WTC11 (cell line): ENCODE measurements around the gene PCSK9. TPM values are rescaled to one million over a fixed set of nuclear protein-coding genes. Genes with fewer than 3 reads are reported as not detected.

ENCODE experiments used
- ATAC-seq: fragments of 200-7000 bp; cut with Tn5 transposase; 2 replicates; pipeline ENCODE4 v1.10.0; 2021; ENCODE audit warnings: mild to moderate bottlenecking, moderate library complexity
- CTCF ChIA-PET: fragments of 300-600 bp; sonication (Branson Sonifier 250); formaldehyde crosslinking; loops from one replicate; lab custom pipeline; 2021; ENCODE audit warnings: antibody characterized with exemption; lab: Charles Lee
- POLR2A ChIA-PET: fragments of 350-600 bp; sonication (Branson Sonifier 250); formaldehyde crosslinking; loops from one replicate; lab custom pipeline; 2021; ENCODE audit warnings: antibody characterized with exemption; lab: Charles Lee
- DNase-seq: peaks from one replicate; pipeline ENCODE4 v3.0.0; 2021; ENCODE audit warnings: low spot score
- H3K27ac Mint-ChIP-seq: 2 replicates; pipeline ENCODE4 v1.8.0; 2021; ENCODE audit warnings: mixed read lengths
- H3K27me3 Mint-ChIP-seq: 2 replicates; pipeline ENCODE4 v1.8.0; 2021; ENCODE audit warnings: low read depth, mild to moderate bottlenecking, moderate library complexity, mixed read lengths
- H3K36me3 Mint-ChIP-seq: 2 replicates; pipeline ENCODE4 v1.8.0; 2021; ENCODE audit warnings: mixed read lengths
- H3K4me1 Mint-ChIP-seq: 2 replicates; pipeline ENCODE4 v1.8.0; 2022; ENCODE audit warnings: mixed read lengths
- H3K4me3 Mint-ChIP-seq: 2 replicates; pipeline ENCODE4 v1.8.0; 2021; ENCODE audit warnings: mild to moderate bottlenecking, moderate library complexity, mixed read lengths
- H3K9me3 Mint-ChIP-seq: 2 replicates; pipeline ENCODE4 v1.8.0; 2021; ENCODE audit warnings: mixed read lengths
- CBFB ChIP-seq: sonication (generic); formaldehyde crosslinking; IDR thresholded peaks from 2 replicates; pipeline ENCODE4 v1.8.1; 2022; ENCODE audit warnings: mild to moderate bottlenecking, low read depth, missing genetic modification reagents
- CREB1 ChIP-seq: sonication (generic); formaldehyde crosslinking; IDR thresholded peaks from 2 replicates; pipeline ENCODE4 v1.8.0; 2023; ENCODE audit warnings: mild to moderate bottlenecking, missing genetic modification reagents
- E2F1 ChIP-seq: sonication (generic); formaldehyde crosslinking; IDR thresholded peaks from 2 replicates; pipeline ENCODE4 v1.8.0; 2022; ENCODE audit warnings: mild to moderate bottlenecking, missing genetic modification reagents
- ESRRA ChIP-seq: sonication (generic); formaldehyde crosslinking; IDR thresholded peaks from 2 replicates; pipeline ENCODE4 v1.8.1; 2022; ENCODE audit warnings: mild to moderate bottlenecking, missing genetic modification reagents, borderline replicate concordance
- FOXK1 ChIP-seq: sonication (generic); formaldehyde crosslinking; IDR thresholded peaks from 2 replicates; pipeline ENCODE4 v1.8.0; 2022; ENCODE audit warnings: mild to moderate bottlenecking, moderate library complexity, missing genetic modification reagents
- FOXP1 ChIP-seq: sonication (generic); formaldehyde crosslinking; IDR thresholded peaks from 2 replicates; pipeline ENCODE4 v1.8.0; 2022; ENCODE audit warnings: missing genetic modification reagents, mild to moderate bottlenecking, moderate library complexity, borderline replicate concordance
- GABPB1 ChIP-seq: sonication (generic); formaldehyde crosslinking; IDR thresholded peaks from 2 replicates; pipeline ENCODE4 v1.8.1; 2023; ENCODE audit warnings: mild to moderate bottlenecking, missing genetic modification reagents
- HMGXB4 ChIP-seq: sonication (generic); formaldehyde crosslinking; IDR thresholded peaks from 2 replicates; pipeline ENCODE4 v1.8.1; 2023; ENCODE audit warnings: mild to moderate bottlenecking, moderate library complexity, missing genetic modification reagents
- IRF1 ChIP-seq: sonication (generic); formaldehyde crosslinking; IDR thresholded peaks from 2 replicates; pipeline ENCODE4 v1.8.0; 2023; ENCODE audit warnings: missing genetic modification reagents
- JAZF1 ChIP-seq: fragments of 250-450 bp; sonication (Bioruptor Pico); IDR thresholded peaks from 2 replicates; pipeline ENCODE4 v1.9.0; 2021; ENCODE audit warnings: moderate library complexity, mild to moderate bottlenecking, inconsistent platforms
- JUN ChIP-seq: sonication (generic); formaldehyde crosslinking; IDR thresholded peaks from 2 replicates; pipeline ENCODE4 v1.8.0; 2023; ENCODE audit warnings: mild to moderate bottlenecking, missing genetic modification reagents
- PRRX2 ChIP-seq: fragments of 250-450 bp; sonication (Bioruptor Pico); IDR thresholded peaks from 2 replicates; pipeline ENCODE4 v1.8.0; 2021; ENCODE audit warnings: mild to moderate bottlenecking
- SMAD4 ChIP-seq: sonication (generic); formaldehyde crosslinking; IDR thresholded peaks from 2 replicates; pipeline ENCODE4 v1.8.0; 2022; ENCODE audit warnings: mild to moderate bottlenecking, missing genetic modification reagents
- SOX15 ChIP-seq: fragments of 250-450 bp; sonication (Bioruptor Pico); IDR thresholded peaks from 2 replicates; pipeline ENCODE4 v1.9.0; 2021; ENCODE audit warnings: mild to moderate bottlenecking
- USF2 ChIP-seq: sonication (generic); formaldehyde crosslinking; IDR thresholded peaks from 2 replicates; pipeline ENCODE4 v1.8.1; 2023; ENCODE audit warnings: mild to moderate bottlenecking, missing genetic modification reagents, moderate library complexity
- ZNF121 ChIP-seq: sonication (generic); formaldehyde crosslinking; IDR thresholded peaks from 2 replicates; pipeline ENCODE4 v1.8.0; 2023; ENCODE audit warnings: missing genetic modification reagents
- ZNF138 ChIP-seq: sonication (generic); formaldehyde crosslinking; conservative IDR thresholded peaks from 2 replicates; pipeline ENCODE4 v1.8.1; 2022; ENCODE audit warnings: mild to moderate bottlenecking, moderate library complexity, missing genetic modification reagents
- ZNF219 ChIP-seq: sonication (generic); formaldehyde crosslinking; IDR thresholded peaks from 2 replicates; pipeline ENCODE4 v1.8.0; 2023; ENCODE audit warnings: missing genetic modification reagents, mild to moderate bottlenecking, borderline replicate concordance
- ZNF423 ChIP-seq: fragments of 250-450 bp; sonication (Bioruptor Pico); IDR thresholded peaks from 2 replicates; pipeline ENCODE4 v2.1.2; 2022; ENCODE audit warnings: mild to moderate bottlenecking, moderate library complexity
- ZNF532 ChIP-seq: fragments of 250-450 bp; sonication (Bioruptor Pico); IDR thresholded peaks from 2 replicates; pipeline ENCODE4 v1.9.0; 2021; ENCODE audit warnings: mild to moderate bottlenecking, borderline replicate concordance
- total RNA-seq: library from RNA; stranded (reverse); gene quantifications from 3 replicates; pipeline ENCODE4 v1.2.3, GENCODE V29; 2021

The PCSK9 gene
- total RNA-seq, 1 experiment from 2014 or later = 73.2 TPM

GRCh38 chr1:54994355-54994990 lies 44.9 kb upstream of the PCSK9 start:
- no peak for DNase-seq

GRCh38 chr1:54995013-54995760 lies 44.2 kb upstream of the PCSK9 start:
- Mint-ChIP-seq H3K27me3 (peaks cover 56% of the 10 kb centered on the region), H3K9me3 (peaks cover 3% of the 10 kb centered on the region; the same call in 1 of the 2 replicates), H3K4me3 (peak overlapping the region; percentile 28), H3K27ac (no peak overlapping the region), H3K4me1 (peaks cover 42% of the 10 kb centered on the region), H3K36me3 (no peaks in the 10 kb centered on the region)
- TF ChIP-seq ZNF121 (peak; percentile 71), HMGXB4 (CRISPR knock-in tag) (no peak), SMAD4 (CRISPR knock-in tag) (no peak), JUN (no peak), ZNF423 (CRISPR knock-in tag) (peak; percentile 69)
- POLR2A ChIA-PET = no interaction called here
- ATAC-seq = 0 out of 2 replicates have a peak, but pooled peaks have one; percentile 4
- CTCF ChIA-PET = interaction anchor here (0.8 to 11.2 kb wide), 9 partner anchors 9 to 108 kb away, joined by 3 to 373 read pairs (median 23); partner anchors contain the start of genes DHCR24 and TMEM61
- no peak for DNase-seq

More at GRCh38 chr1:54994355-54994990, 44.9 kb upstream of the PCSK9 start:
- ChIA-PET POLR2A (no interaction called here), CTCF (interaction anchor here (0.5 to 11.2 kb wide), 8 partner anchors 9 to 46 kb away, joined by 3 to 373 read pairs (median 17); partner anchors contain the start of gene TMEM61)
- no peak for TF ChIP-seq ZNF532
- TF ChIP-seq PRRX2 = no peak
- no peak for TF ChIP-seq USF2 (CRISPR knock-in tag)
- Mint-ChIP-seq H3K4me3 (peak overlapping the region; percentile 2; the same call in 1 of the 2 replicates), H3K9me3 (peaks cover 3% of the 10 kb centered on the region; the same call in 1 of the 2 replicates), H3K36me3 (no peaks in the 10 kb centered on the region), H3K27ac (0 out of 2 replicates have a peak overlapping the region, but pooled peaks have one; percentile 22), H3K27me3 (peaks cover 49% of the 10 kb centered on the region), H3K4me1 (peaks cover 39% of the 10 kb centered on the region)
- no peak for ATAC-seq

- peaks cover 57% of the 10 kb centered on the region for H3K27me3 Mint-ChIP-seq
Observed at GRCh38 chr1:54995835-54996234, 43.5 kb upstream of the PCSK9 start.

More at GRCh38 chr1:54995835-54996234, 43.5 kb upstream of the PCSK9 start:
- no peak for DNase-seq
- Mint-ChIP-seq H3K4me3 (peak overlapping the region; percentile 63), H3K4me1 (peaks cover 42% of the 10 kb centered on the region), H3K36me3 (no peaks in the 10 kb centered on the region), H3K9me3 (peaks cover 3% of the 10 kb centered on the region; the same call in 1 of the 2 replicates), H3K27ac (no peak overlapping the region)
- POLR2A ChIA-PET = no interaction called here
- CTCF ChIA-PET = interaction anchor here (1.1 to 11.2 kb wide), 11 partner anchors 10 to 108 kb away, joined by 4 to 373 read pairs (median 17); partner anchors contain the start of genes DHCR24, PCSK9 and TMEM61
- no peak for TF ChIP-seq CREB1
- TF ChIP-seq CBFB (CRISPR knock-in tag) = no peak
- no peak for TF ChIP-seq E2F1 (CRISPR knock-in tag)
- TF ChIP-seq ESRRA (CRISPR knock-in tag) = no peak
- TF ChIP-seq ZNF219 = no peak
- TF ChIP-seq GABPB1 (CRISPR knock-in tag) = no peak
- no peak for TF ChIP-seq SOX15 (CRISPR knock-in tag)
- TF ChIP-seq IRF1 (CRISPR knock-in tag) = no peak
- TF ChIP-seq FOXP1 (CRISPR knock-in tag) = no peak
- TF ChIP-seq JAZF1 (CRISPR knock-in tag) = no peak
- TF ChIP-seq FOXK1 (CRISPR knock-in tag) = no peak
- no peak for TF ChIP-seq ZNF138
- ATAC-seq = no peak
